K562 (cell line): Measurements from ENCODE around the gene EMX1. TPM values are rescaled to one million over a fixed set of nuclear protein-coding genes. Genes with fewer than 3 reads are reported as not detected.

Source experiments
- ATAC-seq: fragments of 200-7000 bp; cut with Tn5 transposase; 3 replicates; pipeline ENCODE4 v1.9.1; 2020; ENCODE audit warnings: moderate library complexity
- BruUV-seq: library from RNA; stranded (reverse); fragments of 400-500 nt; replicated peaks from 2 replicates; lab custom pipeline; 2021; lab: Mats Ljungman, UMichigan
- CTCF ChIA-PET: fragments of 300-600 bp; formaldehyde crosslinking; extraction: SDS; loops from one replicate; lab custom pipeline; 2021; ENCODE audit warnings: low intra/inter-chr PET ratio; lab: Yijun Ruan, JAX
- POLR2A ChIA-PET: fragments of 300-600, 350-650 bp; sonication (Branson Sonifier 250); formaldehyde crosslinking; extraction: SDS; loops from one replicate; lab custom pipeline; 2021; ENCODE audit warnings: antibody characterized with exemption, inconsistent platforms; lab: Yijun Ruan, JAX
- DNase-seq, 4 experiments: peaks; one replicate each; pipeline versions ENCODE4 v3.0.0 to v3.0.0-alpha.2; 2011 to 2018; ENCODE audit warnings: low spot score in 3 of 4, mixed read lengths in 3 of 4; ENCODE audit errors: extremely low read depth in 1 of 4
- FAIRE-seq: peaks from 2 replicates; lab custom pipeline; 2011; peaks lifted over from hg19 to GRCh38; lab: Jason Lieb, UNC
- H2AFZ ChIP-seq: 2 replicates; pipeline ENCODE4 v1.6.0; 2011; ENCODE audit warnings: low read depth, low read length, control low read depth, inconsistent platforms
- H3K27ac ChIP-seq: fragments of 200-600 bp; 3 replicates; pipeline ENCODE4 v1.8.0; 2011; ENCODE audit warnings: low read depth, mild to moderate bottlenecking, control low read depth, inconsistent platforms, low read length, moderate library complexity, mixed read lengths; ENCODE audit errors: extremely low read depth
- H3K27me3 ChIP-seq, 2 experiments: fragments of 300-600 bp in 1 of 2; 2 replicates in 1 of 2; 3 replicates in 1 of 2; pipeline versions ENCODE4 v1.6.0 to v1.8.0; 2011; ENCODE audit warnings: inconsistent platforms in 2 of 2, low read length in 2 of 2, mild to moderate bottlenecking in 1 of 2, mixed read lengths in 1 of 2, moderate library complexity in 1 of 2; ENCODE audit not compliant: control insufficient read depth in 2 of 2, insufficient read depth in 2 of 2
- H3K36me3 ChIP-seq: fragments of 300-600 bp; 3 replicates; pipeline ENCODE4 v1.8.0; 2011; ENCODE audit warnings: mild to moderate bottlenecking, low read length, inconsistent platforms; ENCODE audit not compliant: control insufficient read depth, insufficient read depth
- H3K4me1 ChIP-seq, 2 experiments: fragments of 200-600 bp in 1 of 2; replicated peaks in 1 of 2; 2 replicates in 1 of 2; 3 replicates in 1 of 2; pipeline versions ENCODE4 v1.5.1 to v1.8.0; 2011; ENCODE audit warnings: inconsistent platforms in 2 of 2, low read length in 2 of 2, mild to moderate bottlenecking in 1 of 2, mixed read lengths in 1 of 2, moderate library complexity in 1 of 2; ENCODE audit not compliant: control insufficient read depth in 2 of 2, insufficient read depth in 2 of 2
- H3K4me2 ChIP-seq: 2 replicates; pipeline ENCODE4 v1.6.1; 2011; ENCODE audit warnings: low read length, control low read depth, inconsistent platforms, mixed read lengths; ENCODE audit not compliant: insufficient read depth
- H3K4me3 ChIP-seq: fragments of 200-600 bp; sonication (generic), shearing (Covaris generic); 2 replicates; pipeline ENCODE4 v1.5.1; 2016; ENCODE audit warnings: control low read depth, inconsistent platforms
- H3K79me2 ChIP-seq: fragments of 200-600 bp; 3 replicates; pipeline ENCODE4 v1.8.0; 2011; ENCODE audit warnings: low read length, inconsistent platforms; ENCODE audit not compliant: control insufficient read depth, insufficient read depth
- H3K9ac ChIP-seq, 2 experiments: 2 replicates each; pipeline versions ENCODE4 v1.6.0 to v1.6.1; 2011; ENCODE audit warnings: low read depth in 2 of 2, low read length in 2 of 2, control low read depth in 1 of 2, inconsistent platforms in 1 of 2, mild to moderate bottlenecking in 1 of 2, mixed read lengths in 1 of 2; ENCODE audit not compliant: insufficient read depth in 1 of 2
- H3K9me1 ChIP-seq: one replicate; pipeline ENCODE4 v1.6.0; 2011; ENCODE audit warnings: inconsistent platforms, mild to moderate bottlenecking, low read length, moderate library complexity; ENCODE audit not compliant: control insufficient read depth, insufficient read depth
- H3K9me3 ChIP-seq: replicated peaks from 2 replicates; pipeline ENCODE4 v1.5.1; 2011; ENCODE audit warnings: low read depth, low read length, inconsistent platforms; ENCODE audit not compliant: control insufficient read depth, insufficient read depth
- H4K20me1 ChIP-seq: replicated peaks from 2 replicates; pipeline ENCODE4 v1.6.1; 2011; ENCODE audit warnings: low read length, inconsistent platforms, mixed read lengths; ENCODE audit not compliant: control insufficient read depth, insufficient read depth
- CEBPG ChIP-seq, 3 experiments: fragments of 200-800 bp in 1 of 3; sonication (Bioruptor generic) in 1 of 3; sonication (generic) in 1 of 3; formaldehyde crosslinking in 1 of 3; IDR thresholded peaks in 2 of 3; conservative IDR thresholded peaks in 1 of 3; 2 replicates each; pipeline versions ENCODE4 v1.6.1 to v1.8.0; 2016 to 2022; ENCODE audit warnings: missing compliant biosample characterization in 2 of 3, missing genetic modification characterization in 2 of 3, mild to moderate bottlenecking in 1 of 3, missing genetic modification reagents in 1 of 3
- FOXA3 ChIP-seq, 2 experiments: fragments of 450-650 bp in 1 of 2; sonication (generic) in 1 of 2; formaldehyde crosslinking; IDR thresholded peaks in 1 of 2; conservative IDR thresholded peaks in 1 of 2; 2 replicates each; pipeline versions ENCODE4 v1.4.0 to v1.8.0; 2020 to 2022; ENCODE audit warnings: mild to moderate bottlenecking in 2 of 2, missing genetic modification reagents in 1 of 2
- HDAC3 ChIP-seq: fragments of 450-650 bp; IDR thresholded peaks from 2 replicates; pipeline ENCODE4 v1.6.1; 2018; ENCODE audit warnings: borderline replicate concordance, mild to moderate bottlenecking, moderate library complexity; ENCODE audit not compliant: partially characterized antibody
- SETDB1 ChIP-seq: IDR thresholded peaks from one replicate; pipeline ENCODE4 v1.6.1; 2012; ENCODE audit warnings: low read length, control low read depth, inconsistent platforms
- SMARCB1 ChIP-seq: IDR thresholded peaks from 2 replicates; pipeline ENCODE4 v1.6.1; 2011; ENCODE audit warnings: improper control_type of control experiment, low read depth; ENCODE audit not compliant: insufficient read length
- WGBS: fragments of 100-300 bp; shearing (Covaris generic); methylation state at CpG from one replicate; pipeline ENCODE4 v1.1.6; 2016; ENCODE audit warnings: low coverage, mixed read lengths; ENCODE audit not compliant: insufficient coverage; ENCODE audit errors: missing lambda C conversion rate; 5-methylcytosine and 5-hydroxymethylcytosine counted together
- in situ Hi-C: fragments of 300-500 bp; cut with MboI; formaldehyde crosslinking; loops from 4 replicates; pipeline ENCODE4 v1.15.0; 2018; ENCODE audit warnings: inconsistent platforms, mixed read lengths
- intact Hi-C: fragments of 100-400 bp; cut with micrococcal nuclease; formaldehyde crosslinking; loops from 2 replicates; pipeline ENCODE4 v1.14.2; 2022
- polyA plus RNA-seq, 8 experiments: library from polyadenylated mRNA; depleted of rRNA in 4 of 8; stranded (reverse) in 5 of 8; unstranded in 3 of 8; fragments of >200 nt; fragmentation: Nextera tagmentation in 2 of 8; fragmentation: Illumina TruSeq in 1 of 8; extraction: Ambion mirVana in 2 of 8; extraction: Trizol in 1 of 8; gene quantifications; 2 replicates each; pipeline versions ENCODE4 v1.2.1 to v1.2.3, GENCODE V29; 2011 to 2014; ENCODE audit warnings: inconsistent platforms in 1 of 8, missing spikeins in 1 of 8
- total RNA-seq, 7 experiments: library from RNA; depleted of rRNA in 6 of 7; stranded (reverse); fragments of >200 nt in 6 of 7; fragmentation: Illumina TruSeq in 2 of 7; extraction: Trizol in 2 of 7; gene quantifications; 2 replicates each; pipeline versions ENCODE4 v1.2.1 to v1.2.3, GENCODE V29; 2011 to 2021; ENCODE audit warnings: low replicate concordance in 1 of 7
- TF ChIP-seq, protein P1 (sequence below), 2 experiments: fragments of 150-350 bp in 1 of 2; IDR thresholded peaks; 2 replicates each; pipeline ENCODE4 v1.6.1; 2012 to 2016; ENCODE audit warnings: low read depth in 2 of 2, low read length in 2 of 2, mild to moderate bottlenecking in 1 of 2, moderate library complexity in 1 of 2
- TF ChIP-seq, protein P2 (sequence below): sonication (generic); formaldehyde crosslinking; IDR thresholded peaks from 2 replicates; pipeline ENCODE4 v1.8.1; 2023; ENCODE audit warnings: mild to moderate bottlenecking, missing genetic modification reagents
- TF ChIP-seq, protein P3 (sequence below), 2 experiments: fragments of 200-800 bp in 1 of 2; sonication (Bioruptor generic) in 1 of 2; sonication (generic) in 1 of 2; formaldehyde crosslinking in 1 of 2; IDR thresholded peaks in 1 of 2; conservative IDR thresholded peaks in 1 of 2; 2 replicates each; pipeline versions ENCODE4 v1.5.0 to v1.6.1; 2016 to 2020; ENCODE audit warnings: missing compliant biosample characterization in 1 of 2, missing genetic modification characterization in 1 of 2, missing genetic modification reagents in 1 of 2

Gene EMX1
- total and polyA plus RNA-seq, 9 of the 15 experiments (the other 6 are each of a cell fraction or from before 2014, with no cell fraction given) = 0.10 to 0.32 (median 0.21) TPM; not detected in 6

GRCh38 chr2:72950558-72951255 is 33.4 kb downstream of the EMX1 start:
- POLR2A ChIA-PET = interaction anchor here (0.6 to 0.8 kb wide), 2 partner anchors 11 to 59 kb away, joined by 3 to 4 read pairs; no protein-coding TSS in a partner anchor
- intact Hi-C loops (no loop called here), in situ Hi-C loops (no loop called here)
- H3K9ac ChIP-seq = no peak overlapping the region
- H3K36me3 ChIP-seq = no peaks in the 10 kb centered on the region
- H3K9me1 ChIP-seq = no peaks in the 10 kb centered on the region
- no peak for FAIRE-seq
- H3K9me3 ChIP-seq = no peaks in the 10 kb centered on the region
- no peak overlapping the region for H3K27ac ChIP-seq
- H2AFZ ChIP-seq = no peak overlapping the region
- BruUV-seq = no TSS peak
- DNase-seq = no peak
- 44% methylated on average over 13 of the region's 13 CpGs for WGBS
- TF ChIP-seq HDAC3 (no peak), FOXA3 (CRISPR knock-in tag; conservative IDR thresholded peaks at IDR 0.05 in 1 of 2, IDR thresholded peaks at IDR 0.05 in 1 of 2) (no peak), SETDB1 (no peak), SMARCB1 (no peak), CEBPG (CRISPR knock-in tag; IDR thresholded peaks at IDR 0.05) (no peak), CEBPG (tag; conservative IDR thresholded peaks at IDR 0.05 in 1 of 2, IDR thresholded peaks at IDR 0.05 in 1 of 2) (no peak)
- TF ChIP-seq, protein P1, sequence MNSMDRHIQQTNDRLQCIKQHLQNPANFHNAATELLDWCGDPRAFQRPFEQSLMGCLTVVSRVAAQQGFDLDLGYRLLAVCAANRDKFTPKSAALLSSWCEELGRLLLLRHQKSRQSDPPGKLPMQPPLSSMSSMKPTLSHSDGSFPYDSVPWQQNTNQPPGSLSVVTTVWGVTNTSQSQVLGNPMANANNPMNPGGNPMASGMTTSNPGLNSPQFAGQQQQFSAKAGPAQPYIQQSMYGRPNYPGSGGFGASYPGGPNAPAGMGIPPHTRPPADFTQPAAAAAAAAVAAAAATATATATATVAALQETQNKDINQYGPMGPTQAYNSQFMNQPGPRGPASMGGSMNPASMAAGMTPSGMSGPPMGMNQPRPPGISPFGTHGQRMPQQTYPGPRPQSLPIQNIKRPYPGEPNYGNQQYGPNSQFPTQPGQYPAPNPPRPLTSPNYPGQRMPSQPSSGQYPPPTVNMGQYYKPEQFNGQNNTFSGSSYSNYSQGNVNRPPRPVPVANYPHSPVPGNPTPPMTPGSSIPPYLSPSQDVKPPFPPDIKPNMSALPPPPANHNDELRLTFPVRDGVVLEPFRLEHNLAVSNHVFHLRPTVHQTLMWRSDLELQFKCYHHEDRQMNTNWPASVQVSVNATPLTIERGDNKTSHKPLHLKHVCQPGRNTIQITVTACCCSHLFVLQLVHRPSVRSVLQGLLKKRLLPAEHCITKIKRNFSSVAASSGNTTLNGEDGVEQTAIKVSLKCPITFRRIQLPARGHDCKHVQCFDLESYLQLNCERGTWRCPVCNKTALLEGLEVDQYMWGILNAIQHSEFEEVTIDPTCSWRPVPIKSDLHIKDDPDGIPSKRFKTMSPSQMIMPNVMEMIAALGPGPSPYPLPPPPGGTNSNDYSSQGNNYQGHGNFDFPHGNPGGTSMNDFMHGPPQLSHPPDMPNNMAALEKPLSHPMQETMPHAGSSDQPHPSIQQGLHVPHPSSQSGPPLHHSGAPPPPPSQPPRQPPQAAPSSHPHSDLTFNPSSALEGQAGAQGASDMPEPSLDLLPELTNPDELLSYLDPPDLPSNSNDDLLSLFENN (IDR thresholded peaks at IDR 0.05; ENCODE audit: low read depth in 2 of 2, low read length in 2 of 2) = no peak
- TF ChIP-seq, protein P2, sequence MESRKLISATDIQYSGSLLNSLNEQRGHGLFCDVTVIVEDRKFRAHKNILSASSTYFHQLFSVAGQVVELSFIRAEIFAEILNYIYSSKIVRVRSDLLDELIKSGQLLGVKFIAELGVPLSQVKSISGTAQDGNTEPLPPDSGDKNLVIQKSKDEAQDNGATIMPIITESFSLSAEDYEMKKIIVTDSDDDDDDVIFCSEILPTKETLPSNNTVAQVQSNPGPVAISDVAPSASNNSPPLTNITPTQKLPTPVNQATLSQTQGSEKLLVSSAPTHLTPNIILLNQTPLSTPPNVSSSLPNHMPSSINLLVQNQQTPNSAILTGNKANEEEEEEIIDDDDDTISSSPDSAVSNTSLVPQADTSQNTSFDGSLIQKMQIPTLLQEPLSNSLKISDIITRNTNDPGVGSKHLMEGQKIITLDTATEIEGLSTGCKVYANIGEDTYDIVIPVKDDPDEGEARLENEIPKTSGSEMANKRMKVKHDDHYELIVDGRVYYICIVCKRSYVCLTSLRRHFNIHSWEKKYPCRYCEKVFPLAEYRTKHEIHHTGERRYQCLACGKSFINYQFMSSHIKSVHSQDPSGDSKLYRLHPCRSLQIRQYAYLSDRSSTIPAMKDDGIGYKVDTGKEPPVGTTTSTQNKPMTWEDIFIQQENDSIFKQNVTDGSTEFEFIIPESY (CRISPR knock-in tag) = no peak
- TF ChIP-seq, protein P3, sequence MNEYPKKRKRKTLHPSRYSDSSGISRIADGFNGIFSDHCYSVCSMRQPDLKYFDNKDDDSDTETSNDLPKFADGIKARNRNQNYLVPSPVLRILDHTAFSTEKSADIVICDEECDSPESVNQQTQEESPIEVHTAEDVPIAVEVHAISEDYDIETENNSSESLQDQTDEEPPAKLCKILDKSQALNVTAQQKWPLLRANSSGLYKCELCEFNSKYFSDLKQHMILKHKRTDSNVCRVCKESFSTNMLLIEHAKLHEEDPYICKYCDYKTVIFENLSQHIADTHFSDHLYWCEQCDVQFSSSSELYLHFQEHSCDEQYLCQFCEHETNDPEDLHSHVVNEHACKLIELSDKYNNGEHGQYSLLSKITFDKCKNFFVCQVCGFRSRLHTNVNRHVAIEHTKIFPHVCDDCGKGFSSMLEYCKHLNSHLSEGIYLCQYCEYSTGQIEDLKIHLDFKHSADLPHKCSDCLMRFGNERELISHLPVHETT (CRISPR knock-in tag; conservative IDR thresholded peaks at IDR 0.05 in 1 of 2, IDR thresholded peaks at IDR 0.05 in 1 of 2) = no peak
- H3K4me2 ChIP-seq = no peak overlapping the region
- no peaks in the 10 kb centered on the region for H3K27me3 ChIP-seq
- peaks cover 9% of the 10 kb centered on the region; the same call in 1 of the 2 replicates for H4K20me1 ChIP-seq
- H3K4me3 ChIP-seq = no peak overlapping the region
- no peaks in the 10 kb centered on the region for H3K79me2 ChIP-seq
- peaks cover 0 to 8% of the 10 kb centered on the region in 2 experiments; a peak in 2 of 5 replicates for H3K4me1 ChIP-seq
- ATAC-seq = no peak
- CTCF ChIA-PET = interaction anchor here (0.7 kb wide), 1 partner anchor 211 kb away, joined by 3 read pairs; no protein-coding TSS in a partner anchor
